HG03439 (cell line): ENCODE results near the gene U2SURP.

Source experiments
- ATAC-seq: cut with Tn5 transposase; IDR thresholded peaks from one replicate; pipeline ENCODE4 v1.9.1; 2021; ENCODE audit warnings: mild to moderate bottlenecking, moderate library complexity; ENCODE audit not compliant: unreplicated experiment

U2SURP gene

DNA sequence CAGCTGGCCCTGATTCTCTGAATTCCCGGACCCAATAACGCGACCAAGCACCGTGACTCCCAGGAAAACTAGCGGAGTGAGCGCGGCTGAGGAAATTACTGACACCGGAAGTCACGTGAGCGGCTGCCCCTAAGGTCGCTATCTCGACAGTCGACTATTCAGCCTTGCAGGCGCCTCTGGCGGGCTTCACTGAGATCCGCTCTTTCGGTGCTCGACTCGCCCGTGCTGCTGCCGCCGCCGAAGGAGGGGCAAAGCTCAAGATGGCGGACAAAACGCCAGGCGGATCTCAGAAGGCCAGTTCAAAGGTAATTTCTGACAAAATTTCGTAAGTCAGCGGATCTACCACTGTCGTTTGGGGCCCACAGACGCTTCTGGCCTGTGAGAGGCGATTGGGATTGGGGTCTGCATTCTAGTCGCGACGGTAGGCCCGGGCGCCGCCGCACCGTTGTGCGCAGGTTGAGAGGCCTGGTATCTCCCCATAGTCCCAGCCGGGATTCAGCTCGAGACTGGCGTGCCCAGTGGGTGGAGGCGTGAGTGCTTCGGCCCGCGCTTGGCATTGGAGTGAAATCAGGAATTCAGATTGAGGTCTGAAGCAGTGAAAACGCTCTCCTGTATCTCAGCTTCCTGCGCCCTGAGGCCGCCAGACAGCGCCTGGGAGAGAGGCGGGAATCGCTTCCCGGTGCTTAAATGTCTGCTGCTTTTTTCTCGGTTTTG, at the start of gene U2SURP:
Gene U2SURP, plus strand, starts transcription at position 202 of the 714 bp plus-strand sequence. Its CDS starts 59 bp downstream, at position 261.
- peak; percentile 94 for ATAC-seq

DNA sequence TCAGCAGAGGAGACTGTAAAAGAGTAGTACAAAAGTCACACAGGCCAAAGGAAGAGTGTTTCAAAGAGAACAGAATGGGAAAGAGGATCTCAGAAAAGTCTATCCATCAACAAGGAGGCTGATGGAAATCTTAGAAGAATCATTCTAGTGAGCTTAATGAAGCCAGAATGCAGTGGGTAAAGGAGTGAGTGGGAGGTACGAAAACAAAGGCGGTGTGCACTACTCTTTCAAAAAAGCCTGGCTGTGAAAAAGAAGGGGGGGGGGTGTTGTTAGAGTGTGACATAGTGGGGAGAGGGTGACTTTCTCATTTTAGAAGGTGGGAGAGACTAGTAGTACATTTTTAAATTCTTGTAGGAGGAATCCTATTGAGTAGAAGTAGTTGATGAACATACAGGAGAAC, 49.6 kb upstream of the U2SURP start:
- ATAC-seq = no peak

DNA sequence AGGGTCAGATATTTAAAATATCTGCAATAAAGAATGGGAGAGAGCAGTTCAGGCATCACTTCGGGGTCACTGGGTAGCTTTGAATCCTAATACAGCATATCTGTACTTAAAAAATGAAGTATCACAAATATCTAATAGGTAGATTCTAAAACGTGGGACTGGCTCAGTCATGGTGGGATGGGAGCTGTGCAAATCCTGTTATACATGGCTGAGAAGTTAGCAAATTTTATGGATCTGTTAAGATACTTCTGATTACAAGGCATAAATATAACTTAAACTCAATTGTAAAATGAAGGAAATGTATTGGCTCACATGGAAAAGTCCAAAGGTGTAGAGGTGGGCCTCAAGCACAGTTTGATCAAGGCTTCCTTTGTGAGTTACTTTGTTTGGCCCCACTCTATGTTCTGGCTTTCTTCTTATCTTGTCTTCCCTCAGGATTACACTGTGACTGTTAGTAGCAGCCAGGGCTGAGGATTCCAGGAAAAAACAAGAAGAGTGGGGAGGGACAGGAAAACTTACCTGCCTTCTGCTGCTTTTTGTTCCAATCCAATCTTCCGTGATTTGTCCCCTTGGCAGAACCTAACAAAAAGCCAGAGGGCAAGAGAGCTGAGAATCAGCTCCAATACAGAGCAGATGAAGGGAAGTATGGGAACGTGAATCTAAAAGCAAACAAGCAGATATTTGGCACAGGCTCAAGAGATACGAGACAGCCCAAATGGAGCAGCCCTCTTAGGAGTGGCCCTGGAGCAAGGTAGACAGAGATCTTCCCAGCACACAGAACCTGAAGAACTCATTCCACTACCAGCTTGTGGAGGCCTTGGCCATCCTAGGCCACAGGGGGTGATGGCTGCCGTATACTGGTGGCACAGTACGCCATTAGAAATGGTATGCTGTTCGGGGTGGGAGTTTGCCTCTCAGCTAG, 48.8 kb upstream of the U2SURP start:
- no peak for ATAC-seq

- ATAC-seq = no peak
Observed at GRCh38 chr3:142953443-142953842, 47.9 kb upstream of the U2SURP start.

DNA sequence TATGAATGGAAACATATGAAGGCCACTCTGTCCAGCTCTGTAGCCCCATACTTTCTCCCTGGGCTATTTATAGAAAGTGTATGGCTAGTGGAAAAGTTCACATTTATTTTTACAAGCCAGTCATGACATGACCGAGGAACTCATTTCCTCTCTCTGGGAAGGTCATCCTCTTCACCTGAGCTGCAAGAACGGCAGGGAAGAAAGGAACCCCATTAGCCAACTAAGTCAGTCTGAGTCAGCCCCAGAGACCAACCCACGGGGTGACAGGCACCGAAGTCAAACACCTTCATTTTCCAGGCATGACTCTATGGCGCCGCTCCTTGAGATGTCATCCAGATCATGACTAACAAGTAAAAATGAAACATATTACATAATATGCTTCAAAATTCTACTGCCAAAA, 42.7 kb upstream of the U2SURP start:
- ATAC-seq = no peak

DNA sequence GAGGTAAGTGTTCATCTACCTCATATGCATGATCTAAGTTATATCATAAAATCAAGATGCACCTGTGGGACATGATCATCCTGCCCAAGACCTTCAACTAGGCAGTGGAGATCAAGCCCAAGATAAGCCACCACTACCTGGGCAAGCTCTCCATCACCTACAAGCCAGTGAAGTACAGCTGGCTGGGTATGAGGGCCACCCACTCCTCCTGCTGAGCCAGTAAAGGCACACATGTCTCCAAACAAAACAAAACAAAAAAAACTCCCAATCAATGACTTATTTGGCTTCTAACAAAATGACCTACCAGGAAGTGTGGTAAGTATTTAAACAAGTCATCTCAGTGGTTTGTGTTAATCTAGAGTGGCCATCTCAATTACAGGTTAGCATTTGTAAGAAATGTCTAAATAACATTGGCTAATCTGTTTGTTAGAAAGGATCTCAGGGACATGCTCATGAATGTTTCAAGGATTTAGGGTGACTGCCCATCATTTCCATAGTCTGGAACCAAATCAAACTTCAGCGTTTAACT, 41.0 kb upstream of the U2SURP start:
- no peak for ATAC-seq

DNA sequence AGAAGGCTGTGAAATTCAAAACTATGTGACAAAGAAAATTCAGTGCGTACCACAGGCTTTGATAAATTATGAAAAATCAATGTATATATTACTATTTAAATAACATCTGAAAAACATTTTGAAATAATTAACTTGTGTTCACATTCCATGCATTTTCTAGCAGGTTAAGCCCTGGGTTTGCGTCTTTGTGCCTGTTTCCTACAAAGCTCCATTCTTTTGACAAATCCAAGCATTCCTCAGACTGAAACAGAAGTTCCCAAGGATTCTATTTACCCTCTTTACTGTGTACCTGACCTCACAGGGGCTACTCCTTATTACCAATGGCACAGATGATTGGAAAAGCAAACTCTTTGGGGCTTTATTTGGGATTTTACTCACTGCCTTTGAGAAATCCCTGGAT, 39.8 kb upstream of the U2SURP start:
- no peak for ATAC-seq

- no peak for ATAC-seq
Observed at GRCh38 chr3:142962175-142962519, 39.2 kb upstream of the U2SURP start.

DNA sequence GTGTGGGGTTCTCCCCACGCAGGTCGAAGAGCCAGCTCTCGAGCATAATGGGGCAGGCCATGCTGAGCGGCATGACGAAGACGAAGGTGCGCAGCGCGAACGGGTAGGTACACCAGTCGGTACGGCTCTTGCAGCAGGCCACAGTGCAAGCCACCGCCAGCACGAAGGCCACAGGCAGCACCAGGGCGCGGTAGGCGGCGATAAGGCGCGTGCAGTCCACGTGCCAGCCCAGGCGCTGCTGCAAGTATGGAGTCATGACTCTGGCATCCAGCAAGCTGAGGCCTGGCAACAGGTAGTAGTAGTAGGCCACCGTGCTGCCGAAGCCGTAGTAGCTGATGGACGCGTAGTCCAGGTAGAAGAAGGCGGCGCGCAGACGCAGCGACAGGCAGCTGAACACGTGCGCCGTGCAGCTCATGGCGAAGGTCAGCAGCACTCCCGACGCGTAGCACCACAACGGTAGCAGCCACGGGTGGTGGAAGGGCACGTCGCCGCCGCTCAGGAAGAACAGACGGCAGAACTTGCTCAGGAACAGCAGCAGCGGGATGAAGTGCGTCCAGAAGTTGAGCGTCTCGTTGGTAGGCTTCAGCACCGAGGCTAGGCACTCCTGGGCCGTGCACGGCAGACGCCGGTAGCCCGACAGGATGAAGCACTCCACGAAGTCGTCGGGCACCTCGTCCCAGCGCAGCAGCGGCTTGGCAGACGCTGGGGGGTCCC, 38.7 kb upstream of the U2SURP start:
- no peak for ATAC-seq

DNA sequence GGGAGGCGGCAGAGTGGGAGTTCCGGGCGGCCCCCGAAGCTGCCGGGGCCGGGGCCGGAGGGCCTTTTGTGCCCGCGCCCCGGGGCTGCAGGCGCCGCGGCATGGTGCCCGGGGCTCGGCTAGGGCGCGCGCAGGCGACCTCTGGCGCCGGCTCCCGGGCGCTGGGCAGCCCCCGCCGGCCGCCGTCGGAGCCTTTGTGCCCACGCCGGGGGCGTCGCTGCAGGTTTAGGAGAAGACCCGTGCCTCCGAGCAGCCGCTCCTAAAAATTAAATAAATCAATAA, 38.2 kb upstream of the U2SURP start:
- no peak for ATAC-seq

- no peak for ATAC-seq
Observed at GRCh38 chr3:142963516-142964448, 37.6 kb upstream of the U2SURP start, which contains the start of gene PAQR9. Gene PAQR9 (minus strand): TSS chr3:142963674. CDS start chr3:142963336, 338 bp downstream.

GRCh38 chr3:142965581-142965980, 35.8 kb upstream of the U2SURP start:
- ATAC-seq = no peak

GRCh38 chr3:142966808-142967207, 34.6 kb upstream of the U2SURP start:
- no peak for ATAC-seq

DNA sequence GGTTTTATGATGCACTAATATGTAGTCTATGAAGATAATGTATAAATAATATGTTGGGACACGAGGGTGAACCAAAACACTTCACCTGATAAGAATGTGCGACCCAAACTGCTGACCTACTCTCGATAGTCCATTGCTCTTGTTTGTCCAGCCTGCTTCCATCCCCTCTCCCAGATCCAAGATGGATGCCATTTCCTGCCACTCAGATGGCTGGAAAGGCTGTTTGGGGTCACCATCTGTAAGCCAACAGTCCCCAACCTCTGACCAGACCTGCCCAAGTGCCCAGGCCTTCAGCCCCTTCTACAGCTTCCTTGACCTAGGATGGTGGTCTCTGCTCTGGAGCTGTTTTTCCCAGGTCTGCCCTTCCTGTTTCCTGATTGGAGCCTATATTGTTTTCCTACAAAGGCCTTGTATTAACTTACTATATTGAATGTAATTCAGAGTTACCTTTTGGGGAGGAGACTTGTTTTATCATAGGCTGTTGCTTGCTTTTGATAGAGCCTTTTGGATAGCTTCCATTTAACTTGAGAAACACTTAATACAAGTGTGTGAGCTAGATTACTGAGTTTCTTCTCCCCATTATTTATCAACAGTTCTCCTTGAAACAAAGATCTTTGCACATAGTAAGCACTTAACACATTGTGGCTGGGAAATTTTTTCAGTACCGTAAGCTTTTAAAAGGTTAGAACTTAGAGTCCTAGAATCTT, 32.9 kb upstream of the U2SURP start:
- no peak for ATAC-seq

DNA sequence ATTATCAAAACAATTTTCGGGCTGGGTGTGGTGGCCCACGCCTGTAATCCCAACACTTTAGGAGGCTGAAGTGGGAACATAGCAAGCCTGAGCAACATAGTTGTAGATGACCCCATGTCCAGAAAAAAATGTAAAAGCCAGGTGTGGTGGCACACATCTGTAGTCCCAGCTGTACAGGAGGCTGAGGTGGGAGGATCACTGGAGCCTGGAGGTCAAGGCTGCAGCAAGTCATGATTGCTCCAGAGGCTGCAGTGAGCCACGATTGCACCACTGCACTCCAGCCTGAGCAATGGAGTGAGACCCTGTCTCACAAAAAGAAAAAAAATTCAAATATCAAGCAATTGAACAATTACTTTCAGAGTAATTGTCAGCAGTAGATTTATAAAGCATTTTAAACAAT, 29.9 kb upstream of the U2SURP start:
- no peak for ATAC-seq

DNA sequence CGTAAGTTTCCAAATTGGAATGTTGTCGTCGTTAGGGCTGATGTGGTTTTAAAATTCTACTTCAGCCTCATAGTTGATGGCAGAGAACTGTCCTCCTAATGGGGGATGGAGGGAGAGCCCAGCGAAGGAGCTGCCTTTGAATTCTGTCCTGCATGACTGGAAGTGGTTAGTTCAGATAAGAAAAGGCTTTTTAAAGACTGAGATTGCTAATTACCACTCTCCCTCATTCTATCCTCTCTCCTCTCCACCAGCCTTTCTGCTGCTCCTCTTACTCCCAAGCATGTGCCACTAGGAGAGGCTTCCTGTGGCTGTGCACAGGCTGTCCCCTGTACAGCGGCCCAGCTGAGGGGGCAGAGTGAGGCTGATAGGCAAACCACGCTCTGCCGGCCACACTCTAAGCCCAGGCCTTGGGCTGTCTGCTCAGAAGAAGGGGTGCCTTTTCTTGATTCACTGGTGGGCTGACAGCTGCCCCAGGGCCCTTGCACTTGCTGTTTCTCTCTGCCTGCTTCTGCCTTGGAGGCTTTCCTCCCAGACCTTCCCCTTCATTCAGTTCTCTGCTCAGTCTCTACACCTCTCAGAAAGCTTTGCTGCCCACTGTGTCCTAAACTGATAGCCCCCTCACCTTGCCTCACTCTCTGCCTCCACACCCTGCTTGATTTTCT, 29.1 kb upstream of the U2SURP start:
- ATAC-seq = no peak

- no peak for ATAC-seq
Observed at GRCh38 chr3:142973217-142974009, 28.0 kb upstream of the U2SURP start.

DNA sequence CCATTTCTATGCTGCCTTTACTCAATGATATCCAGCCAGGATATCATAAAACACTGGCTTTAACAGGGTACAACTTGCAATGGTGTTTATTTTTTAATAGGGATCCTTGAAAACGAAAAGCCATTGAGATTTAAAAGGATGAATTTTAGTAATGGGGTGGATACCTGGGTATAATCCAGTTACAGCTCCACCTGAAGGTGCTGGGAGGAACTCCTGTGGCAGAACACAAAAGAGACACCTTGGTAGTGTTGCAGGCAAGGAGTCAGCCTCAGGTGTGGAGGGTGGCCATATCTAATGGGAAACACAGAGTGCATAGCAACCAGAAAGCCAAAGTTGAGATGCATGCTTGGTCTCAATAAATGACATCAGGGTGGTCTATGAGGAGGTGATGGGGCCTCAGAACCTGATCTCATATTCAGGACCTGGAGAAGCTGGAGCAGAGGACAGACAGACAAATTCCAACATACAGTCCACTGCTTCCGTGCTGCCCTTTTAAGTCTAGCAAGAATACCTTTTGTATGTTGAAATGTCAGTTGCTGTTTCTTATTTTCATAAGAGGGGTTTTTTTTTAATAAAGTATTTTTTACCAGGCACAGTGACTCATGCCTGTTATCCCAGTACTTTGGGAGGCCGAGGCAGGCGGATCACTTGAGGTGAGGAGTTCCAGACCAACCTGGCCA, 25.9 kb upstream of the U2SURP start:
- ATAC-seq = no peak
